Kidney capillary endothelial cell (primary cell): ENCODE results near the gene NUP93.
"Not testable (repeated sequence)": the region's sequence is repeated elsewhere in the genome, so short reads cannot be mapped to it uniquely, and the experiment has no call there.

Source experiments
- DNase-seq: peaks from one replicate; pipeline ENCODE4 v3.0.0-alpha.2; 2018; ENCODE audit warnings: low spot score

The NUP93 gene

GRCh38 chr16:56870276-56870888, 140.5 kb downstream of the NUP93 start:
- no peak for DNase-seq

- no peak for DNase-seq
Measured at GRCh38 chr16:56871172-56871593, 141.3 kb downstream of the NUP93 start.

- no peak for DNase-seq
Measured at GRCh38 chr16:56872863-56873391, 143.0 kb downstream of the NUP93 start.

GRCh38 chr16:56874800-56875199, 144.9 kb downstream of the NUP93 start:
- no peak for DNase-seq

- no peak for DNase-seq
Measured at GRCh38 chr16:56876048-56876447, 146.1 kb downstream of the NUP93 start.

- no peak for DNase-seq
Measured at GRCh38 chr16:56877486-56878182, 147.7 kb downstream of the NUP93 start.

- no peak for DNase-seq
Measured at GRCh38 chr16:56878282-56878854, 148.4 kb downstream of the NUP93 start.

- DNase-seq: no peak
Measured at GRCh38 chr16:56879276-56879675, 149.3 kb downstream of the NUP93 start.

- DNase-seq: no peak
Measured at GRCh38 chr16:56880176-56880575, 150.2 kb downstream of the NUP93 start.

GRCh38 chr16:56880685-56881084, 150.8 kb downstream of the NUP93 start:
- DNase-seq: no peak

- DNase-seq: no peak
Measured at GRCh38 chr16:56882077-56882800, 152.3 kb downstream of the NUP93 start.

- DNase-seq: no peak
Measured at GRCh38 chr16:56883586-56883985, 153.7 kb downstream of the NUP93 start.

GRCh38 chr16:56884026-56884582, 154.2 kb downstream of the NUP93 start:
- no peak for DNase-seq

- DNase-seq: not testable (repeated sequence)
Measured at GRCh38 chr16:56884929-56885328, 155.0 kb downstream of the NUP93 start.

GRCh38 chr16:56885446-56886162, 155.7 kb downstream of the NUP93 start:
- no peak for DNase-seq

- no peak for DNase-seq
Measured at GRCh38 chr16:56886296-56886695, 156.4 kb downstream of the NUP93 start.

- DNase-seq: no peak
Measured at GRCh38 chr16:56886826-56887225, 156.9 kb downstream of the NUP93 start.

GRCh38 chr16:56888806-56889205, 158.9 kb downstream of the NUP93 start:
- DNase-seq: no peak

GRCh38 chr16:56889206-56889605, 159.3 kb downstream of the NUP93 start:
- DNase-seq: no peak

GRCh38 chr16:56891685-56892084, 161.8 kb downstream of the NUP93 start:
- no peak for DNase-seq

GRCh38 chr16:56892705-56893104, 162.8 kb downstream of the NUP93 start:
- no peak for DNase-seq
